HepG2 (cell line): ENCODE measurements around the gene RNPS1. TPM values are rescaled to one million over a fixed set of nuclear protein-coding genes. Genes with fewer than 3 reads are reported as not detected.

Experiments
- ATAC-seq: fragments of 200-7000 bp; cut with Tn5 transposase; 3 replicates; pipeline ENCODE4 v1.9.1; 2020; ENCODE audit warnings: mild to moderate bottlenecking, moderate library complexity
- BruUV-seq: library from RNA; stranded (reverse); fragments of 400-500 nt; replicated peaks from 2 replicates; lab custom pipeline; 2021; lab: Mats Ljungman, UMichigan
- CTCF ChIA-PET: fragments of 300-600 bp; formaldehyde crosslinking; extraction: SDS; loops from one replicate; lab custom pipeline; 2021; ENCODE audit warnings: low total read pairs, inconsistent platforms, low intra/inter-chr PET ratio; lab: Yijun Ruan, JAX
- POLR2A ChIA-PET: fragments of 350-600 bp; sonication (Branson Sonifier 250); formaldehyde crosslinking; loops from one replicate; lab custom pipeline; 2020; ENCODE audit warnings: antibody characterized with exemption, inconsistent platforms; lab: Yijun Ruan, JAX
- DNase-seq: peaks from one replicate; pipeline ENCODE4 v3.0.0-alpha.2; 2015; ENCODE audit warnings: low spot score
- FAIRE-seq: peaks from 3 replicates; lab custom pipeline; 2011; peaks lifted over from hg19 to GRCh38; lab: Jason Lieb, UNC
- H2AFZ ChIP-seq: one replicate; pipeline ENCODE4 v1.6.1; 2011; ENCODE audit warnings: low read length, inconsistent platforms
- H3K27ac ChIP-seq: fragments of 300-600 bp; 3 replicates; pipeline ENCODE4 v1.8.0; 2011; ENCODE audit warnings: mixed run types, mild to moderate bottlenecking, mixed read lengths, low read length, inconsistent platforms; ENCODE audit not compliant: insufficient read depth; ENCODE audit errors: extremely low read length
- H3K27me3 ChIP-seq, 2 experiments: fragments of 200-600 bp in 1 of 2; 2 replicates in 1 of 2; 3 replicates in 1 of 2; pipeline versions ENCODE4 v1.6.0 to v1.8.0; 2011; ENCODE audit warnings: low read length in 2 of 2, mild to moderate bottlenecking in 2 of 2, moderate library complexity in 2 of 2, inconsistent platforms in 1 of 2; ENCODE audit not compliant: insufficient read depth in 2 of 2, control insufficient read depth in 1 of 2
- H3K36me3 ChIP-seq, 2 experiments: fragments of 200-600 bp in 1 of 2; replicated peaks in 1 of 2; 2 replicates in 1 of 2; 3 replicates in 1 of 2; pipeline versions ENCODE4 v1.5.1 to v1.8.0; 2011; ENCODE audit warnings: low read length in 2 of 2, inconsistent platforms in 1 of 2; ENCODE audit not compliant: insufficient read depth in 2 of 2, control insufficient read depth in 1 of 2
- H3K4me1 ChIP-seq: 2 replicates; pipeline ENCODE4 v1.5.1; 2012; ENCODE audit warnings: low read length, inconsistent platforms; ENCODE audit not compliant: insufficient read depth
- H3K4me2 ChIP-seq: 2 replicates; pipeline ENCODE4 v1.6.0; 2011; ENCODE audit warnings: low read depth, low read length, inconsistent platforms
- H3K4me3 ChIP-seq, 3 experiments: fragments of 200-600 bp in 1 of 3; sonication (generic), shearing (Covaris generic) in 1 of 3; replicated peaks in 1 of 3; 2 replicates each; pipeline ENCODE4 v1.5.1; 2011 to 2016; ENCODE audit warnings: low read length in 3 of 3, inconsistent platforms in 2 of 3, low read depth in 2 of 3, mild to moderate bottlenecking in 2 of 3, control low read depth in 1 of 3, mixed read lengths in 1 of 3; ENCODE audit not compliant: insufficient read depth in 1 of 3
- H3K79me2 ChIP-seq: one replicate; pipeline ENCODE4 v1.6.1; 2011; ENCODE audit warnings: low read length, inconsistent platforms; ENCODE audit not compliant: insufficient read depth
- H3K9ac ChIP-seq: 2 replicates; pipeline ENCODE4 v1.6.0; 2011; ENCODE audit warnings: mild to moderate bottlenecking, low read depth, low read length, inconsistent platforms; ENCODE audit not compliant: insufficient read depth
- H3K9me3 ChIP-seq: 2 replicates; pipeline ENCODE4 v1.5.1; 2012; ENCODE audit warnings: mild to moderate bottlenecking, low read length
- H4K20me1 ChIP-seq: 2 replicates; pipeline ENCODE4 v1.6.0; 2011; ENCODE audit warnings: inconsistent platforms, mild to moderate bottlenecking, low read length, moderate library complexity; ENCODE audit not compliant: insufficient read depth
- DZIP1 ChIP-seq: sonication (generic); formaldehyde crosslinking; IDR thresholded peaks from 2 replicates; pipeline ENCODE4 v1.5.0; 2020; ENCODE audit warnings: mild to moderate bottlenecking, missing genetic modification reagents
- HCFC1 ChIP-seq: fragments of 150-350 bp; IDR thresholded peaks from 2 replicates; pipeline ENCODE4 v1.6.1; 2014; ENCODE audit warnings: low read depth, low read length
- HOXA3 ChIP-seq: sonication (generic); formaldehyde crosslinking; IDR thresholded peaks from 2 replicates; pipeline ENCODE4 v1.5.0; 2020; ENCODE audit warnings: missing genetic modification reagents
- JDP2 ChIP-seq: sonication (generic); formaldehyde crosslinking; IDR thresholded peaks from 2 replicates; pipeline ENCODE4 v1.8.1; 2022; ENCODE audit warnings: missing genetic modification reagents, borderline replicate concordance
- MXD4 ChIP-seq: IDR thresholded peaks from 2 replicates; pipeline ENCODE4 v1.6.1; 2016; ENCODE audit warnings: mild to moderate bottlenecking, missing biosample characterization, missing genetic modification reagents
- PHF21A ChIP-seq: sonication (generic); formaldehyde crosslinking; IDR thresholded peaks from 2 replicates; pipeline ENCODE4 v1.5.0; 2020; ENCODE audit warnings: mild to moderate bottlenecking, missing genetic modification reagents
- SOX13 ChIP-seq, 3 experiments: fragments of 450-650 bp in 1 of 3; sonication (generic) in 1 of 3; formaldehyde crosslinking in 1 of 3; IDR thresholded peaks in 2 of 3; conservative IDR thresholded peaks in 1 of 3; 2 replicates each; pipeline versions ENCODE4 v1.5.0 to v1.6.1; 2016 to 2020; ENCODE audit warnings: antibody characterized with exemption in 1 of 3, mild to moderate bottlenecking in 1 of 3, missing compliant biosample characterization in 1 of 3, missing genetic modification reagents in 1 of 3, moderate library complexity in 1 of 3
- SRSF9 ChIP-seq: fragments of 200-400 bp; formaldehyde crosslinking; IDR thresholded peaks from 2 replicates; pipeline ENCODE4 v1.6.1; 2018; ENCODE audit warnings: borderline replicate concordance, mild to moderate bottlenecking, low read depth, low read length; ENCODE audit not compliant: insufficient read depth, poor library complexity, severe bottlenecking
- ZFAT ChIP-seq: sonication (generic); formaldehyde crosslinking; conservative IDR thresholded peaks from 2 replicates; pipeline ENCODE4 v1.8.1; 2023; ENCODE audit warnings: missing genetic modification reagents, inconsistent platforms
- ZKSCAN5 ChIP-seq: sonication (generic); formaldehyde crosslinking; IDR thresholded peaks from 2 replicates; pipeline ENCODE4 v1.5.1; 2020; ENCODE audit warnings: mild to moderate bottlenecking, missing genetic modification reagents
- ZNF503 ChIP-seq: sonication (generic); formaldehyde crosslinking; IDR thresholded peaks from 2 replicates; pipeline ENCODE4 v1.4.0; 2020; ENCODE audit warnings: missing genetic modification reagents
- ZNF562 ChIP-seq: sonication (generic); formaldehyde crosslinking; IDR thresholded peaks from 2 replicates; pipeline ENCODE4 v1.8.0; 2022; ENCODE audit warnings: missing genetic modification reagents, borderline replicate concordance
- WGBS: methylation state at CpG from one replicate; pipeline ENCODE4 v1.1.6; 2017; ENCODE audit warnings: low lambda C conversion rate; 5-methylcytosine and 5-hydroxymethylcytosine counted together
- in situ Hi-C: cut with HindIII; loops from 2 replicates; pipeline ENCODE4 v1.10.0; 2017; ENCODE audit warnings: low pct_unique_long_range_greater_than_20kb; ENCODE audit not compliant: extremely low pct_ligation_motif_present
- intact Hi-C: fragments of 100-400 bp; cut with micrococcal nuclease; formaldehyde crosslinking; loops from one replicate; pipeline ENCODE4 v1.10.0; 2022; ENCODE audit not compliant: unreplicated experiment
- polyA plus RNA-seq, 8 experiments: library from polyadenylated mRNA; depleted of rRNA in 3 of 8; stranded (reverse) in 7 of 8; unstranded in 1 of 8; fragments of >200 nt; fragmentation: Illumina TruSeq in 4 of 8; extraction: Trizol in 4 of 8; gene quantifications; 2 replicates each; pipeline versions ENCODE4 v1.2.1 to v1.2.3, GENCODE V29; 2011 to 2016; ENCODE audit warnings: low read depth in 4 of 8, missing spikeins in 1 of 8, mixed read lengths in 1 of 8; ENCODE audit not compliant: insufficient read depth in 1 of 8
- total RNA-seq, 5 experiments: library from RNA; depleted of rRNA; stranded (reverse); fragments of >200 nt; fragmentation: Illumina TruSeq; extraction: Trizol; gene quantifications; 2 replicates each; pipeline ENCODE4 v1.2.3, GENCODE V29; 2016; ENCODE audit warnings: low read depth in 1 of 5
- TF ChIP-seq, protein P1 (sequence below): sonication (generic); formaldehyde crosslinking; IDR thresholded peaks from 2 replicates; pipeline ENCODE4 v1.4.0; 2020; ENCODE audit warnings: missing genetic modification reagents, borderline replicate concordance
- TF ChIP-seq, protein P2 (sequence below): sonication (generic); formaldehyde crosslinking; IDR thresholded peaks from 2 replicates; pipeline ENCODE4 v1.5.0; 2020; ENCODE audit warnings: missing genetic modification reagents, mild to moderate bottlenecking, borderline replicate concordance

The RNPS1 gene
- total and polyA plus RNA-seq, 2 of the 13 experiments (the other 11 are each of a cell fraction or from before 2014, with no cell fraction given): 126 to 133 TPM

- CTCF ChIA-PET: no interaction called here
- H4K20me1 ChIP-seq: no peaks in the 10 kb centered on the region
- POLR2A ChIA-PET: no interaction called here
- FAIRE-seq: no peak
- H3K9me3 ChIP-seq: no peaks in the 10 kb centered on the region
- ATAC-seq: no peak; the same call in 2 of the 3 replicates
- H2AFZ ChIP-seq: no peak overlapping the region
- WGBS: 7% methylated on average over 5 of the region's 10 CpGs
- no peak overlapping the region for H3K4me3 ChIP-seq
- BruUV-seq: no TSS peak
- TF ChIP-seq MXD4 (CRISPR knock-in tag): no peak
- TF ChIP-seq JDP2 (CRISPR knock-in tag): no peak
- TF ChIP-seq DZIP1 (CRISPR knock-in tag): no peak
- no peak for TF ChIP-seq HCFC1
- TF ChIP-seq PHF21A (CRISPR knock-in tag): no peak
- TF ChIP-seq ZNF503 (CRISPR knock-in tag): no peak
- no peak for TF ChIP-seq ZNF562 (CRISPR knock-in tag)
- TF ChIP-seq, protein P1, sequence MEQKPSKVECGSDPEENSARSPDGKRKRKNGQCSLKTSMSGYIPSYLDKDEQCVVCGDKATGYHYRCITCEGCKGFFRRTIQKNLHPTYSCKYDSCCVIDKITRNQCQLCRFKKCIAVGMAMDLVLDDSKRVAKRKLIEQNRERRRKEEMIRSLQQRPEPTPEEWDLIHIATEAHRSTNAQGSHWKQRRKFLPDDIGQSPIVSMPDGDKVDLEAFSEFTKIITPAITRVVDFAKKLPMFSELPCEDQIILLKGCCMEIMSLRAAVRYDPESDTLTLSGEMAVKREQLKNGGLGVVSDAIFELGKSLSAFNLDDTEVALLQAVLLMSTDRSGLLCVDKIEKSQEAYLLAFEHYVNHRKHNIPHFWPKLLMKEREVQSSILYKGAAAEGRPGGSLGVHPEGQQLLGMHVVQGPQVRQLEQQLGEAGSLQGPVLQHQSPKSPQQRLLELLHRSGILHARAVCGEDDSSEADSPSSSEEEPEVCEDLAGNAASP: no peak
- no peak for TF ChIP-seq SOX13 (IDR thresholded peaks at IDR 0.05)
- TF ChIP-seq SOX13 (CRISPR knock-in tag; conservative IDR thresholded peaks at IDR 0.05 in 1 of 2, IDR thresholded peaks at IDR 0.05 in 1 of 2): no peak
- TF ChIP-seq HOXA3: no peak
- TF ChIP-seq, protein P2, sequence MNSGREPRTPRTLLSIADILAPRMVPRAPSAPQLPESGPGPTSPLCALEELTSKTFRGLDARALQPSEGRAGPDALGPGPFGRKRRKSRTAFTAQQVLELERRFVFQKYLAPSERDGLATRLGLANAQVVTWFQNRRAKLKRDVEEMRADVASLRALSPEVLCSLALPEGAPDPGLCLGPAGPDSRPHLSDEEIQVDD (CRISPR knock-in tag): no peak
- no peak for TF ChIP-seq ZKSCAN5 (CRISPR knock-in tag)
- no peak for TF ChIP-seq ZFAT (CRISPR knock-in tag)
- no peak for TF ChIP-seq SRSF9
- no peaks in the 10 kb centered on the region for H3K79me2 ChIP-seq
- in situ Hi-C loops (no loop called here), intact Hi-C loops (no loop called here)
- no peak overlapping the region for H3K9ac ChIP-seq
- H3K27me3 ChIP-seq: peaks cover 10 to 42% of the 10 kb centered on the region in 2 experiments; a peak in 4 of 5 replicates
- no peak for DNase-seq
- H3K4me1 ChIP-seq: peaks cover 10% of the 10 kb centered on the region
- H3K4me2 ChIP-seq: no peak overlapping the region
- no peaks in the 10 kb centered on the region for H3K36me3 ChIP-seq
- H3K27ac ChIP-seq: no peak overlapping the region
Measured at GRCh38 chr16:2299915-2300192, 31.9 kb upstream of the RNPS1 start.
